HEK293 (cell line): ENCODE data around the gene ATP11C.

Source experiments
- CTCF ChIA-PET: fragments of 350-600 bp; formaldehyde crosslinking; extraction: SDS; loops from one replicate; lab custom pipeline; 2021; ENCODE audit warnings: antibody characterized with exemption; lab: Yijun Ruan, JAX
- POLR2A ChIA-PET: fragments of 300-600 bp; formaldehyde crosslinking; extraction: SDS; loops from one replicate; lab custom pipeline; 2020; ENCODE audit warnings: antibody characterized with exemption, inconsistent platforms; lab: Yijun Ruan, JAX
- H3K27ac ChIP-seq: fragments of 200-500 bp; sonication (Bioruptor generic); 2 replicates; pipeline ENCODE4 v1.5.1; 2014; ENCODE audit warnings: low read depth, low read length, control low read depth, inconsistent platforms; ENCODE audit errors: extremely low read depth
- H3K36me3 ChIP-seq, 2 experiments: fragments of 200-500 bp in 1 of 2; sonication (Bioruptor generic) in 1 of 2; 1 replicate in 1 of 2; 2 replicates in 1 of 2; pipeline ENCODE4 v1.5.1; 2014 to 2017; ENCODE audit warnings: inconsistent platforms in 2 of 2, low read length in 2 of 2; ENCODE audit not compliant: control insufficient read depth in 2 of 2, insufficient read depth in 1 of 2
- H3K4me1 ChIP-seq: fragments of 200-500 bp; sonication (Bioruptor generic); 2 replicates; pipeline ENCODE4 v1.5.1; 2014; ENCODE audit warnings: mild to moderate bottlenecking, low read length, inconsistent platforms; ENCODE audit not compliant: control insufficient read depth, insufficient read depth
- H3K4me3 ChIP-seq: 2 replicates; pipeline ENCODE4 v1.5.1; 2011; ENCODE audit warnings: low read depth, mild to moderate bottlenecking, control low read depth, low read length, moderate library complexity
- H3K9me3 ChIP-seq: fragments of 200-500 bp; sonication (Bioruptor generic); 2 replicates; pipeline ENCODE4 v1.5.1; 2014; ENCODE audit warnings: low read depth, low read length, inconsistent platforms; ENCODE audit not compliant: control insufficient read depth, insufficient read depth
- BCL11A ChIP-seq: fragments of 450-650 bp; formaldehyde crosslinking; IDR thresholded peaks from 2 replicates; pipeline ENCODE4 v1.5.1; 2016; ENCODE audit warnings: low read depth, missing biosample characterization, missing genetic modification characterization
- OVOL3 ChIP-seq: fragments of 450-650 bp; formaldehyde crosslinking; IDR thresholded peaks from 2 replicates; pipeline ENCODE4 v1.5.1; 2016; ENCODE audit warnings: missing biosample characterization, missing genetic modification characterization
- PRDM1 ChIP-seq: fragments of 450-650 bp; formaldehyde crosslinking; IDR thresholded peaks from 2 replicates; pipeline ENCODE4; 2016; ENCODE audit warnings: missing biosample characterization, missing genetic modification characterization
- SALL2 ChIP-seq: fragments of 450-650 bp; formaldehyde crosslinking; IDR thresholded peaks from 2 replicates; pipeline ENCODE4 v1.5.0; 2017; ENCODE audit warnings: missing biosample characterization, mild to moderate bottlenecking, missing genetic modification characterization, borderline replicate concordance
- ZNF114 ChIP-seq: fragments of 450-650 bp; formaldehyde crosslinking; IDR thresholded peaks from 2 replicates; pipeline ENCODE4 v1.5.0; 2017; ENCODE audit warnings: missing biosample characterization, missing genetic modification characterization
- ZNF175 ChIP-seq: fragments of 450-650 bp; formaldehyde crosslinking; IDR thresholded peaks from 2 replicates; pipeline ENCODE4 v1.5.1; 2016; ENCODE audit warnings: missing biosample characterization, missing genetic modification characterization
- ZNF19 ChIP-seq: fragments of 450-650 bp; formaldehyde crosslinking; IDR thresholded peaks from 2 replicates; pipeline ENCODE4; 2016; ENCODE audit warnings: missing biosample characterization, missing genetic modification characterization, low read depth
- ZNF362 ChIP-seq: fragments of 450-650 bp; formaldehyde crosslinking; IDR thresholded peaks from 2 replicates; pipeline ENCODE4 v1.5.1; 2016; ENCODE audit warnings: missing biosample characterization, missing genetic modification characterization
- ZNF416 ChIP-seq: fragments of 450-650 bp; formaldehyde crosslinking; IDR thresholded peaks from 2 replicates; pipeline ENCODE4 v1.5.1; 2016; ENCODE audit warnings: missing biosample characterization, missing genetic modification characterization
- ZNF449 ChIP-seq: fragments of 450-650 bp; formaldehyde crosslinking; IDR thresholded peaks from 2 replicates; pipeline ENCODE4 v1.5.1; 2017; ENCODE audit warnings: missing biosample characterization, mild to moderate bottlenecking, missing genetic modification characterization, moderate library complexity
- ZNF48 ChIP-seq: fragments of 450-650 bp; formaldehyde crosslinking; IDR thresholded peaks from 2 replicates; pipeline ENCODE4 v1.5.1; 2016; ENCODE audit warnings: missing biosample characterization, missing genetic modification characterization
- ZNF561 ChIP-seq: fragments of 450-650 bp; IDR thresholded peaks from 2 replicates; pipeline ENCODE4 v1.5.1; 2018; ENCODE audit warnings: missing biosample characterization, missing genetic modification characterization, borderline replicate concordance
- ZNF623 ChIP-seq: fragments of 450-650 bp; formaldehyde crosslinking; IDR thresholded peaks from 2 replicates; pipeline ENCODE4 v1.5.1; 2016; ENCODE audit warnings: missing biosample characterization, missing genetic modification characterization
- ZNF654 ChIP-seq: fragments of 450-650 bp; formaldehyde crosslinking; IDR thresholded peaks from 2 replicates; pipeline ENCODE4 v1.5.1; 2016; ENCODE audit warnings: low read depth, missing biosample characterization, missing genetic modification characterization
- ZNF837 ChIP-seq: fragments of 450-650 bp; formaldehyde crosslinking; IDR thresholded peaks from 2 replicates; pipeline ENCODE4 v1.5.1; 2016; ENCODE audit warnings: missing biosample characterization, missing genetic modification characterization
- TF ChIP-seq, protein P1 (sequence below): fragments of 450-650 bp; IDR thresholded peaks from 2 replicates; pipeline ENCODE4 v1.5.1; 2018; ENCODE audit warnings: missing biosample characterization, missing genetic modification characterization
- TF ChIP-seq, protein P2 (sequence below): fragments of 450-650 bp; formaldehyde crosslinking; IDR thresholded peaks from 2 replicates; pipeline ENCODE4 v1.5.1; 2016; ENCODE audit warnings: missing biosample characterization, missing genetic modification characterization

Gene ATP11C

DNA sequence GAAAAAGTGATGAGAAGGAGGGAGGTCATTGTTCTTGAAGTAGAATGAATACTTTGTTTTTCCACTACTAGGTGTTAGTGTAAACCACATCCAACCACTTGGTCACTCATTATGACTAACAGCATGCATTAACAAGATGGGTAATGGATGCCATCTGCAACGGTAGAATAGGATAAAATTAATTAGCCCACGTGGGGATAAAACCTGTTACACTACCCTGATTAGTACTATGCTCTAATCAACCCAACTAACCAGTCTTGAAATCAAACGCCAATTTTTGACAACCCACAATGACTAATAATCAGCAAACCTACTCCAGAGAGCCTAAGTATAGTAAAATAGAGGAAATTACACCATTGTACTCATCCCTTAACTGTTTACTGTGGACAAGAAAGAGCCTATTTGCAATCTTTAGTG is 131.4 kb downstream of the ATP11C start:
- Histone ChIP-seq H3K9me3 (no peaks in the 10 kb centered on the region), H3K4me3 (no peak overlapping the region), H3K36me3 (peaks cover 10 to 55% of the 10 kb centered on the region in 2 experiments), H3K27ac (no peak overlapping the region), H3K4me1 (no peaks in the 10 kb centered on the region)
- CTCF ChIA-PET = no interaction called here
- TF ChIP-seq, protein P1, sequence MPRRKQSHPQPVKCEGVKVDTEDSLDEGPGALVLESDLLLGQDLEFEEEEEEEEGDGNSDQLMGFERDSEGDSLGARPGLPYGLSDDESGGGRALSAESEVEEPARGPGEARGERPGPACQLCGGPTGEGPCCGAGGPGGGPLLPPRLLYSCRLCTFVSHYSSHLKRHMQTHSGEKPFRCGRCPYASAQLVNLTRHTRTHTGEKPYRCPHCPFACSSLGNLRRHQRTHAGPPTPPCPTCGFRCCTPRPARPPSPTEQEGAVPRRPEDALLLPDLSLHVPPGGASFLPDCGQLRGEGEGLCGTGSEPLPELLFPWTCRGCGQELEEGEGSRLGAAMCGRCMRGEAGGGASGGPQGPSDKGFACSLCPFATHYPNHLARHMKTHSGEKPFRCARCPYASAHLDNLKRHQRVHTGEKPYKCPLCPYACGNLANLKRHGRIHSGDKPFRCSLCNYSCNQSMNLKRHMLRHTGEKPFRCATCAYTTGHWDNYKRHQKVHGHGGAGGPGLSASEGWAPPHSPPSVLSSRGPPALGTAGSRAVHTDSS (tag by site-specific recombination) = no peak
- TF ChIP-seq ZNF362 (tag by site-specific recombination) = no peak
- TF ChIP-seq BCL11A = no peak
- TF ChIP-seq, protein P2, sequence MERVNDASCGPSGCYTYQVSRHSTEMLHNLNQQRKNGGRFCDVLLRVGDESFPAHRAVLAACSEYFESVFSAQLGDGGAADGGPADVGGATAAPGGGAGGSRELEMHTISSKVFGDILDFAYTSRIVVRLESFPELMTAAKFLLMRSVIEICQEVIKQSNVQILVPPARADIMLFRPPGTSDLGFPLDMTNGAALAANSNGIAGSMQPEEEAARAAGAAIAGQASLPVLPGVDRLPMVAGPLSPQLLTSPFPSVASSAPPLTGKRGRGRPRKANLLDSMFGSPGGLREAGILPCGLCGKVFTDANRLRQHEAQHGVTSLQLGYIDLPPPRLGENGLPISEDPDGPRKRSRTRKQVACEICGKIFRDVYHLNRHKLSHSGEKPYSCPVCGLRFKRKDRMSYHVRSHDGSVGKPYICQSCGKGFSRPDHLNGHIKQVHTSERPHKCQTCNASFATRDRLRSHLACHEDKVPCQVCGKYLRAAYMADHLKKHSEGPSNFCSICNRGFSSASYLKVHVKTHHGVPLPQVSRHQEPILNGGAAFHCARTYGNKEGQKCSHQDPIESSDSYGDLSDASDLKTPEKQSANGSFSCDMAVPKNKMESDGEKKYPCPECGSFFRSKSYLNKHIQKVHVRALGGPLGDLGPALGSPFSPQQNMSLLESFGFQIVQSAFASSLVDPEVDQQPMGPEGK (tag by site-specific recombination) = no peak
- TF ChIP-seq ZNF837 (tag by site-specific recombination) = no peak
- no peak for TF ChIP-seq SALL2 (tag by site-specific recombination)
- TF ChIP-seq ZNF654 (tag by site-specific recombination) = no peak
- no peak for TF ChIP-seq ZNF175 (tag by site-specific recombination)
- TF ChIP-seq ZNF416 (tag by site-specific recombination) = no peak
- no peak for TF ChIP-seq ZNF48
- POLR2A ChIA-PET = no interaction called here

- CTCF ChIA-PET = interaction anchor here (0.5 kb wide), 1 partner anchor 12 kb away, joined by 3 read pairs; no protein-coding TSS in a partner anchor
- no peak overlapping the region for H3K4me3 ChIP-seq
- TF ChIP-seq ZNF114 (tag by site-specific recombination) (no peak), PRDM1 (no peak)
- peaks cover 5 to 74% of the 10 kb centered on the region in 2 experiments for H3K36me3 ChIP-seq
- H3K4me1 ChIP-seq = no peaks in the 10 kb centered on the region
- POLR2A ChIA-PET = no interaction called here
- no peak overlapping the region for H3K27ac ChIP-seq
- H3K9me3 ChIP-seq = no peaks in the 10 kb centered on the region
Observed at GRCh38 chrX:139798701-139799100, 134.2 kb downstream of the ATP11C start.

- Histone ChIP-seq H3K36me3 (peaks cover 6 to 57% of the 10 kb centered on the region in 2 experiments), H3K27ac (no peak overlapping the region), H3K4me1 (no peaks in the 10 kb centered on the region)
- POLR2A ChIA-PET = no interaction called here
- CTCF ChIA-PET = no interaction called here
- TF ChIP-seq ZNF561 (tag by site-specific recombination) (no peak), ZNF19 (no peak), ZNF623 (tag by site-specific recombination) (no peak), OVOL3 (tag by site-specific recombination) (no peak), ZNF449 (no peak)
- TF ChIP-seq, all 188 proteins: peak for 0
- Histone ChIP-seq H3K4me3 (no peak overlapping the region), H3K9me3 (no peaks in the 10 kb centered on the region)
Observed at GRCh38 chrX:139795196-139795595, 137.7 kb downstream of the ATP11C start.
